Thyroid gland (tissue), 4 donors: ENCODE measurements around the gene TMF1.

ENCODE experiments used
- POLR2A ChIP-seq, 2 donors: fragments of 450-650 bp; IDR thresholded peaks; one replicate each; pipeline ENCODE4 v1.6.1; 2017; ENCODE audit warnings: antibody characterized with exemption in 2 of 2, mild to moderate bottlenecking in 2 of 2, moderate library complexity in 1 of 2
- TF ChIP-seq, protein P1 (sequence below), 6 experiments: fragments of 200-600 bp in 3 of 6; fragments of 450-650 bp in 3 of 6; sonication (generic) in 3 of 6; IDR thresholded peaks; one replicate each; pipeline ENCODE4 v1.5.1; 2016 to 2019; ENCODE audit warnings: antibody characterized with exemption in 6 of 6, mild to moderate bottlenecking in 2 of 6, inconsistent platforms in 1 of 6, moderate library complexity in 1 of 6

GRCh38 chr3:68974711-68975110 is 77.4 kb downstream of the TMF1 start:
- TF ChIP-seq, protein P1, sequence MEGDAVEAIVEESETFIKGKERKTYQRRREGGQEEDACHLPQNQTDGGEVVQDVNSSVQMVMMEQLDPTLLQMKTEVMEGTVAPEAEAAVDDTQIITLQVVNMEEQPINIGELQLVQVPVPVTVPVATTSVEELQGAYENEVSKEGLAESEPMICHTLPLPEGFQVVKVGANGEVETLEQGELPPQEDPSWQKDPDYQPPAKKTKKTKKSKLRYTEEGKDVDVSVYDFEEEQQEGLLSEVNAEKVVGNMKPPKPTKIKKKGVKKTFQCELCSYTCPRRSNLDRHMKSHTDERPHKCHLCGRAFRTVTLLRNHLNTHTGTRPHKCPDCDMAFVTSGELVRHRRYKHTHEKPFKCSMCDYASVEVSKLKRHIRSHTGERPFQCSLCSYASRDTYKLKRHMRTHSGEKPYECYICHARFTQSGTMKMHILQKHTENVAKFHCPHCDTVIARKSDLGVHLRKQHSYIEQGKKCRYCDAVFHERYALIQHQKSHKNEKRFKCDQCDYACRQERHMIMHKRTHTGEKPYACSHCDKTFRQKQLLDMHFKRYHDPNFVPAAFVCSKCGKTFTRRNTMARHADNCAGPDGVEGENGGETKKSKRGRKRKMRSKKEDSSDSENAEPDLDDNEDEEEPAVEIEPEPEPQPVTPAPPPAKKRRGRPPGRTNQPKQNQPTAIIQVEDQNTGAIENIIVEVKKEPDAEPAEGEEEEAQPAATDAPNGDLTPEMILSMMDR (IDR thresholded peaks at IDR 0.05): no peak
- TF ChIP-seq POLR2A (IDR thresholded peaks at IDR 0.05): no peak
